ENCODE data around the gene RBMS3.

GRCh38 chr3:29977360-29977759 lies 696.5 kb downstream of the RBMS3 start:
- no peak for TF ChIP-seq CTCF (IDR thresholded peaks at IDR 0.05)
- TF ChIP-seq POLR2A (IDR thresholded peaks at IDR 0.05) = no peak
- TF ChIP-seq EP300 (IDR thresholded peaks at IDR 0.05) = no peak
